ENCODE data around the gene CACNB4. TPM values are rescaled to one million over a fixed set of nuclear protein-coding genes. Genes with fewer than 3 reads are reported as not detected.
A peak's percentile ranks its signal among the peaks of the same experiment; 100 is the strongest.
"Not testable (repeated sequence)": the region's sequence is repeated elsewhere in the genome, so short reads cannot be mapped to it uniquely, and the experiment has no call there.

CACNB4 gene
- total RNA-seq, 2 experiments from 2014 or later = 0.36 to 0.71 TPM

GRCh38 chr2:152034257-152034801, 64.5 kb downstream of the CACNB4 start:
- peaks cover 9% of the 10 kb centered on the region for H3K27me3 Mint-ChIP-seq
- no peak overlapping the region for H3K27ac Mint-ChIP-seq
- no peaks in the 10 kb centered on the region for H3K9me3 Mint-ChIP-seq
- DNase-seq (no peak), ATAC-seq (ENCODE audit: low read depth) (no peak)
- H3K4me1 Mint-ChIP-seq = no peaks in the 10 kb centered on the region
- POLR2A ChIA-PET = no interaction called here
- H3K36me3 Mint-ChIP-seq = no peaks in the 10 kb centered on the region
- no peak overlapping the region for H3K4me3 Mint-ChIP-seq

GRCh38 chr2:152033011-152033925, 65.6 kb downstream of the CACNB4 start:
- POLR2A ChIA-PET = no interaction called here
- Mint-ChIP-seq H3K27ac (no peak overlapping the region), H3K36me3 (no peaks in the 10 kb centered on the region), H3K27me3 (peaks cover 18% of the 10 kb centered on the region), H3K4me3 (no peak overlapping the region), H3K9me3 (no peaks in the 10 kb centered on the region), H3K4me1 (no peaks in the 10 kb centered on the region)
- ATAC-seq (ENCODE audit: low read depth) (no peak), DNase-seq (no peak)

- ATAC-seq (ENCODE audit: low read depth) = no peak
- Mint-ChIP-seq H3K4me1 (no peaks in the 10 kb centered on the region), H3K27ac (no peak overlapping the region)
Observed at GRCh38 chr2:152031747-152032306, 67.0 kb downstream of the CACNB4 start.

GRCh38 chr2:152030596-152031328, 68.1 kb downstream of the CACNB4 start:
- peaks cover 18% of the 10 kb centered on the region for H3K27me3 Mint-ChIP-seq

More at GRCh38 chr2:152031747-152032306, 67.0 kb downstream of the CACNB4 start:
- no peaks in the 10 kb centered on the region for H3K36me3 Mint-ChIP-seq
- no peak overlapping the region for H3K4me3 Mint-ChIP-seq
- peaks cover 18% of the 10 kb centered on the region for H3K27me3 Mint-ChIP-seq
- no peak for DNase-seq
- H3K9me3 Mint-ChIP-seq = no peaks in the 10 kb centered on the region
- POLR2A ChIA-PET = no interaction called here

GRCh38 chr2:152028182-152028862, 70.5 kb downstream of the CACNB4 start:
- Mint-ChIP-seq H3K27ac (no peak overlapping the region), H3K9me3 (no peaks in the 10 kb centered on the region), H3K27me3 (peaks cover 18% of the 10 kb centered on the region), H3K36me3 (no peaks in the 10 kb centered on the region), H3K4me3 (no peak overlapping the region), H3K4me1 (peaks cover 9% of the 10 kb centered on the region)
- no peak for DNase-seq
- POLR2A ChIA-PET = no interaction called here
- no peak for ATAC-seq (ENCODE audit: low read depth)

More at GRCh38 chr2:152030596-152031328, 68.1 kb downstream of the CACNB4 start:
- H3K36me3 Mint-ChIP-seq; POLR2A ChIA-PET; ATAC-seq (ENCODE audit: low read depth); H3K4me3 Mint-ChIP-seq; H3K27ac Mint-ChIP-seq; H3K4me1 Mint-ChIP-seq; DNase-seq; H3K9me3 Mint-ChIP-seq: not testable (repeated sequence)

GRCh38 chr2:152025678-152026287, 73.1 kb downstream of the CACNB4 start:
- Mint-ChIP-seq H3K4me3 (peak overlapping the region; percentile 83), H3K9me3 (no peaks in the 10 kb centered on the region), H3K27me3 (peaks cover 25% of the 10 kb centered on the region), H3K36me3 (no peaks in the 10 kb centered on the region), H3K27ac (peak overlapping the region; percentile 43), H3K4me1 (peaks cover 9% of the 10 kb centered on the region)
- DNase-seq (peak; percentile 86), ATAC-seq (ENCODE audit: low read depth) (peak; percentile 98)
- POLR2A ChIA-PET = no interaction called here

- Mint-ChIP-seq H3K9me3 (no peaks in the 10 kb centered on the region), H3K4me3 (no peak overlapping the region), H3K27ac (no peak overlapping the region), H3K36me3 (no peaks in the 10 kb centered on the region), H3K27me3 (peaks cover 27% of the 10 kb centered on the region), H3K4me1 (peaks cover 9% of the 10 kb centered on the region)
- ATAC-seq (ENCODE audit: low read depth) = no peak
- POLR2A ChIA-PET = no interaction called here
- DNase-seq = no peak
Observed at GRCh38 chr2:152024477-152024876, 74.4 kb downstream of the CACNB4 start.

GRCh38 chr2:152022090-152022489, 76.8 kb downstream of the CACNB4 start:
- Mint-ChIP-seq H3K36me3 (no peaks in the 10 kb centered on the region), H3K27me3 (peaks cover 19% of the 10 kb centered on the region), H3K9me3 (no peaks in the 10 kb centered on the region), H3K4me1 (peaks cover 9% of the 10 kb centered on the region), H3K4me3 (no peak overlapping the region), H3K27ac (no peak overlapping the region)
- ATAC-seq (ENCODE audit: low read depth) = no peak
- POLR2A ChIA-PET = no interaction called here
- DNase-seq = no peak

GRCh38 chr2:152021001-152021400, 77.8 kb downstream of the CACNB4 start:
- H3K27me3 Mint-ChIP-seq = peaks cover 19% of the 10 kb centered on the region
- ATAC-seq (ENCODE audit: low read depth); H3K9me3 Mint-ChIP-seq; H3K4me1 Mint-ChIP-seq; H3K36me3 Mint-ChIP-seq; H3K27ac Mint-ChIP-seq; H3K4me3 Mint-ChIP-seq; POLR2A ChIA-PET; DNase-seq: not testable (repeated sequence)

- Mint-ChIP-seq H3K36me3 (no peaks in the 10 kb centered on the region), H3K4me3 (no peak overlapping the region), H3K9me3 (no peaks in the 10 kb centered on the region), H3K27me3 (peaks cover 19% of the 10 kb centered on the region), H3K4me1 (no peaks in the 10 kb centered on the region), H3K27ac (no peak overlapping the region)
- ATAC-seq (ENCODE audit: low read depth) = no peak
- POLR2A ChIA-PET = no interaction called here
- no peak for DNase-seq
Observed at GRCh38 chr2:152019732-152020131, 79.1 kb downstream of the CACNB4 start.

- Mint-ChIP-seq H3K9me3 (no peaks in the 10 kb centered on the region), H3K27ac (no peak overlapping the region), H3K4me1 (no peaks in the 10 kb centered on the region), H3K36me3 (no peaks in the 10 kb centered on the region), H3K27me3 (peaks cover 8% of the 10 kb centered on the region), H3K4me3 (no peak overlapping the region)
- ATAC-seq (ENCODE audit: low read depth) (no peak), DNase-seq (no peak)
- POLR2A ChIA-PET = no interaction called here
Observed at GRCh38 chr2:152016181-152017120, 82.4 kb downstream of the CACNB4 start.

- no peak for ATAC-seq (ENCODE audit: low read depth)
- no peaks in the 10 kb centered on the region for H3K4me1 Mint-ChIP-seq
- H3K36me3 Mint-ChIP-seq = no peaks in the 10 kb centered on the region
- POLR2A ChIA-PET = no interaction called here
- no peak for DNase-seq
- peaks cover 4% of the 10 kb centered on the region for H3K27me3 Mint-ChIP-seq
- H3K9me3 Mint-ChIP-seq = no peaks in the 10 kb centered on the region
- H3K27ac Mint-ChIP-seq = no peak overlapping the region
- no peak overlapping the region for H3K4me3 Mint-ChIP-seq
Observed at GRCh38 chr2:152015552-152015951, 83.3 kb downstream of the CACNB4 start.

All from activated naive CD8-positive, alpha-beta T cell treated with anti-CD3 and anti-CD28 coated beads, Interleukin-2, amount 10 ng/mL, durations not matched to agents 7 days and 5 days (primary cell).